Vagina (tissue), 2 donors: ENCODE data around the gene FAM50A. TPM values are rescaled to one million over a fixed set of nuclear protein-coding genes. Genes with fewer than 3 reads are reported as not detected.

Experiments used
- DNase-seq, 2 donors: peaks; one replicate each; pipeline ENCODE4 v3.0.0-alpha.2; 2017; ENCODE audit errors: extremely low spot score in 2 of 2
- H3K27ac ChIP-seq: fragments of 200-600 bp; sonication (generic); one replicate; pipeline ENCODE4 v1.5.1; 2019
- H3K27me3 ChIP-seq: fragments of 200-600 bp; sonication (generic); one replicate; pipeline ENCODE4 v1.5.1; 2019
- H3K36me3 ChIP-seq, 2 donors: fragments of 200-600 bp; sonication (generic); one replicate each; pipeline ENCODE4 v1.5.1; 2017 to 2019
- H3K4me1 ChIP-seq: fragments of 200-600 bp; sonication (generic); one replicate; pipeline ENCODE4 v1.5.1; 2019
- H3K4me3 ChIP-seq, 2 donors: fragments of 200-600 bp; sonication (generic); 1 replicate in 1 of 2; 2 replicates in 1 of 2; pipeline ENCODE4 v1.5.1; 2016 to 2019
- H3K9me3 ChIP-seq: fragments of 200-600 bp; sonication (generic); one replicate; pipeline ENCODE4 v1.5.1; 2019
- POLR2A ChIP-seq, 2 donors: fragments of 450-650 bp; IDR thresholded peaks; one replicate each; pipeline ENCODE4 v1.6.1; 2017; ENCODE audit warnings: antibody characterized with exemption in 2 of 2, mild to moderate bottlenecking in 2 of 2, moderate library complexity in 2 of 2
- POLR2AphosphoS5 ChIP-seq, 2 donors: sonication (generic); formaldehyde crosslinking; IDR thresholded peaks; one replicate each; pipeline ENCODE4 v1.9.0; 2017; ENCODE audit warnings: antibody characterized with exemption in 2 of 2, mild to moderate bottlenecking in 2 of 2, low read depth in 1 of 2; ENCODE audit not compliant: insufficient read depth in 1 of 2
- intact Hi-C: fragments of 100-400 bp; cut with DNase I; formaldehyde crosslinking; loops from one replicate; pipeline ENCODE4 v1.15.1; 2023
- total RNA-seq: library from RNA; depleted of rRNA; stranded (reverse); fragments of >200 nt; gene quantifications from one replicate; pipeline ENCODE4 v1.2.3, GENCODE V29; 2016
- TF ChIP-seq, protein P1 (sequence below), 3 experiments: fragments of 450-650 bp in 2 of 3; fragments of 200-600 bp in 1 of 3; sonication (generic) in 1 of 3; IDR thresholded peaks; one replicate each; pipeline ENCODE4 v1.5.1; 2017 to 2019; ENCODE audit warnings: antibody characterized with exemption in 3 of 3, mild to moderate bottlenecking in 2 of 3, moderate library complexity in 2 of 3

FAM50A gene
- total RNA-seq, 1 donor from 2014 or later, result 33.6 TPM

DNA sequence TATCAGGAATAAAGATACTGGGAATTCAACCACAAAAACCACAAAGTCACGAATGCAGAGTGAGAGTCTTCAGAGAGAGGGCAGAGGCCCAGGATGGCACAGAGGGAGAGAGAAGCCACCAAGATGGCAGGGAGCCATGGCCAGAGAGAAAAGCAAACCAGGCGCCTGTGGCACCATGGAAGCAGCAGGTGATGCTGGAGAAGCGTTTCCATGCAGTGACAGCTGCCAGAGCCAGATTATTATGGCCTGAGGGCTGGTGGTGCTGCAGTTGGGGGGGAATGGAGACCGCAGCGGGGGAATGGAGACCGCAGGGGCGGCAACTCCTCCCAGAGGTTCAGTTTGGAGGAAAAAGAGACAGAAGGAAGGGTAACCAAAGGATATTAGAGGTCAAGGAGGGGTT is 26.8 kb upstream of the FAM50A start:
- H3K27me3 ChIP-seq, result no peaks in the 10 kb centered on the region
- H3K27ac ChIP-seq, result no peak overlapping the region
- TF ChIP-seq, protein P1, sequence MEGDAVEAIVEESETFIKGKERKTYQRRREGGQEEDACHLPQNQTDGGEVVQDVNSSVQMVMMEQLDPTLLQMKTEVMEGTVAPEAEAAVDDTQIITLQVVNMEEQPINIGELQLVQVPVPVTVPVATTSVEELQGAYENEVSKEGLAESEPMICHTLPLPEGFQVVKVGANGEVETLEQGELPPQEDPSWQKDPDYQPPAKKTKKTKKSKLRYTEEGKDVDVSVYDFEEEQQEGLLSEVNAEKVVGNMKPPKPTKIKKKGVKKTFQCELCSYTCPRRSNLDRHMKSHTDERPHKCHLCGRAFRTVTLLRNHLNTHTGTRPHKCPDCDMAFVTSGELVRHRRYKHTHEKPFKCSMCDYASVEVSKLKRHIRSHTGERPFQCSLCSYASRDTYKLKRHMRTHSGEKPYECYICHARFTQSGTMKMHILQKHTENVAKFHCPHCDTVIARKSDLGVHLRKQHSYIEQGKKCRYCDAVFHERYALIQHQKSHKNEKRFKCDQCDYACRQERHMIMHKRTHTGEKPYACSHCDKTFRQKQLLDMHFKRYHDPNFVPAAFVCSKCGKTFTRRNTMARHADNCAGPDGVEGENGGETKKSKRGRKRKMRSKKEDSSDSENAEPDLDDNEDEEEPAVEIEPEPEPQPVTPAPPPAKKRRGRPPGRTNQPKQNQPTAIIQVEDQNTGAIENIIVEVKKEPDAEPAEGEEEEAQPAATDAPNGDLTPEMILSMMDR (IDR thresholded peaks at IDR 0.05), result no peak
- no peak for TF ChIP-seq POLR2A (IDR thresholded peaks at IDR 0.05)
- TF ChIP-seq POLR2AphosphoS5 (IDR thresholded peaks at IDR 0.05; ENCODE audit: insufficient read depth in 1 of 2, low read depth in 1 of 2), result no peak
- no peaks in the 10 kb centered on the region for H3K36me3 ChIP-seq
- intact Hi-C loops, result no loop called here
- no peak overlapping the region for H3K4me3 ChIP-seq
- H3K9me3 ChIP-seq, result no peaks in the 10 kb centered on the region
- DNase-seq, result no peak
- H3K4me1 ChIP-seq, result peaks cover 9% of the 10 kb centered on the region

DNA sequence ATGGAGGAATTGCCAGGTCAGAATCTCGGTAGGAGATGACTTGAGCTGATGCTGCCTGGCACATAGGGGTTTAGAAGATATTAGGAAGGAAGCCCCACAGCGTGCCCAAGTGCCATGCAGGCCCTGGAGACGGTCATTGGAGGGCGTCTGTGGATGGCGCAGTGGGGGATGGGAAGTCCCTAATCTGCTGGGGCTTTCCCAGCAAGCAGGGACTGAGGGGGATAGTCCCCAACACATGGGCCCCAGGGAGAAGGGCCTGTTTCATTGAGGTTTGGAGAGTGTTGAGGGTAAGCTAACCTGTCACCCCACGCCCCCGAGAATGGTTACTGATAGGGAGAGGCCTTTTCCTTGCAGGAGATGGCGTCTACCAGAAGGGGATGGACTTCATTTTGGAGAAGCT is 24.8 kb upstream of the FAM50A start:
- Histone ChIP-seq H3K9me3 (no peaks in the 10 kb centered on the region), H3K36me3 (no peaks in the 10 kb centered on the region), H3K27me3 (no peaks in the 10 kb centered on the region), H3K4me1 (no peaks in the 10 kb centered on the region), H3K4me3 (no peak overlapping the region), H3K27ac (no peak overlapping the region)
- intact Hi-C loops, result no loop called here
- DNase-seq, result no peak
- TF ChIP-seq, protein P1 (IDR thresholded peaks at IDR 0.05), result no peak

DNA sequence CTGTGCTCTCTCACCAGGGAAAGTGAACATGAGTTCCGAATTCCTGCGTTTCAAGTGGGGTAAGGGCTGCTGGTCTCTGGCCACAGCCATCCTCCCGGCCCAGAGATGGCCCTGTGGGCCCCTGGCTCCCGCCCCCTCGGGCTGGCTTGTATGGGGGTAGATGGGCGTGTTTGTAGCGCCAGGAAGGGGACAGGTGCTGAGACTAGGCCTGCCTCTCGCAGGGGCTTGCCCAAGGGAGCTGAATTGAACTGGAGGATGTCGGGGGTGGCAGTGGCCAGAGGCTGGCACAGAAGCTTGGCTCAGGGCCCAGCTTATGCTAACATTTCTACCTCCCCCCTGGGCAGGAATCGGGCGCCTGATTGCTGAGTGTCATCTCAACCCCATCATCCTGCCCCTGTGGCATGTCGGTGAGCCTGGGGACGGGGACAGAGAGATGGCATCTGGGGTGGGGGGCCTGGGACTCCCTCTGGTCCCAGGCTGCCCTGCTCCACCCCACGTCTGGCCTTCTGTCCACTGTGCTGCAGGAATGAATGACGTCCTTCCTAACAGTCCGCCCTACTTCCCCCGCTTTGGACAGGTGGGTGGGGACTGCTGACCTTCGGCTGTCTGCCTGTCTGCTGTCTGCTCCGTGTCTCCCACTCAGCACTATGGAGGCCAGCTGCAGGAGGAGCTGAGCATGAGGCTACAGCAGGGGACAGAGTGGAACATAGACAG is 24.1 kb upstream of the FAM50A start:
- H3K4me1 ChIP-seq, result no peaks in the 10 kb centered on the region
- DNase-seq, result no peak
- no peaks in the 10 kb centered on the region for H3K36me3 ChIP-seq
- H3K9me3 ChIP-seq, result no peaks in the 10 kb centered on the region
- TF ChIP-seq, protein P1 (IDR thresholded peaks at IDR 0.05), result no peak
- TF ChIP-seq POLR2A (IDR thresholded peaks at IDR 0.05), result no peak
- no peak for TF ChIP-seq POLR2AphosphoS5 (IDR thresholded peaks at IDR 0.05; ENCODE audit: insufficient read depth in 1 of 2, low read depth in 1 of 2)
- no peaks in the 10 kb centered on the region for H3K27me3 ChIP-seq
- intact Hi-C loops, result no loop called here
- H3K27ac ChIP-seq, result no peak overlapping the region
- H3K4me3 ChIP-seq, result no peak overlapping the region

DNA sequence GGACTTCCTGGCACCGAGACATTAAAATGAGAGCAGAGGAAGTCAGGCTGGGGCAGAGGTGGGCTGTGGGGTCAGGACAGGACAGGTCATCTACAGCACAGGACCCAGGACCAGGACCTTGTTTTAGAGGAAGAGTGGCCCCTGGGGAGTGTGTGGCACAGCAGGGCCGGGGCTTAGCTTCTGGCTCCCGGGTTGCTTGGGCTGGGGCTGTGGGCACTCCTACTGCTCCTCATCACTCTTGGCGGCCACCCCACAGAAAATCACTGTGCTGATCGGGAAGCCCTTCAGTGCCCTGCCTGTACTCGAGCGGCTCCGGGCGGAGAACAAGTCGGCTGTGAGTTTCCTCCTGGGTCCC is 23.6 kb upstream of the FAM50A start:
- Histone ChIP-seq H3K9me3 (no peaks in the 10 kb centered on the region), H3K36me3 (no peaks in the 10 kb centered on the region), H3K27me3 (no peaks in the 10 kb centered on the region), H3K27ac (no peak overlapping the region), H3K4me1 (no peaks in the 10 kb centered on the region), H3K4me3 (no peak overlapping the region)
- TF ChIP-seq, protein P1 (IDR thresholded peaks at IDR 0.05), result no peak
- TF ChIP-seq POLR2AphosphoS5 (IDR thresholded peaks at IDR 0.05; ENCODE audit: insufficient read depth in 1 of 2, low read depth in 1 of 2), result no peak
- no peak for TF ChIP-seq POLR2A (IDR thresholded peaks at IDR 0.05)
- intact Hi-C loops, result no loop called here
- no peak for DNase-seq

DNA sequence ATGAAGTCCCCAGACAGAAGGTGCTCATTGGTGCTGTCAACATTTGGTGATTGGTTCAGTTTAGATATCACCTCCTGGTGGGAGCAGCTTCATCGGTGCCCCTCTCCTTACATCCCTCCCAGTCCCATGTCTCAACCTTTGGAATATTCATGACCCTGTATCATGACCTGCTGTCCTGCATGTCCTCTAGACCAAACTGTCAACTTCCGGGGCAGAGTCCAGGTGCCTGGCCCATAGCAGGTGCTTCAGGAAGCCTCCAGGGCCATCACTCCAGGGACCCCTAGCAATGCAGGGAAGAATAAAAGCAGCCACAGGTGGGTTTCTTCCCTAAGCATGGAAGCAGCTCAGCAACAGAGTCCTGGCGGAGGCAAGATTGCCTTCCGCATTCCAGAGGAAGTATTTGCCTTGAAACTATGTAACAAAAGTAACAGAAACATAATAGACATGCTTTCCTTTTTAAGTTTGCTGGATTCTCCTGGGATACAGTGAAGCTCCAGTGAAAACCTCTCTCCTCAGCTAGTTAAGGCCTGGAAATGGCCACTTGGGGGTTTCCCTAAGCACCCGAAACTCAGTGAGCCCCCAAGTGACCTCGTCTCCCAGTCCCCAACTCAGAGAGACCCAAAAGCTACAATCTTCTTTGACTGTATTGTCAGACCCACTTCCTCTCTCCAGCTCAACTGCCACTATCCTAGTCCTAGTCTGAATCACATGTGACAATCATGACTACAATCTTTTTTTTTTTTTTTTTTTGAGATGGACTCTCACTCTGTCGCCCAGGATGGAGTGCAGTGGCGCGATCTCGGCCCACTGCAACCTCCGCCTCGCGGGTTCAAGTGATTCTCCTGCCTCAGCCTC is 16.8 kb upstream of the FAM50A start:
- no peak overlapping the region for H3K27ac ChIP-seq

More for the DNA sequence above, 16.8 kb upstream of the FAM50A start:
- Histone ChIP-seq H3K27me3 (no peaks in the 10 kb centered on the region), H3K9me3 (no peaks in the 10 kb centered on the region), H3K36me3 (no peaks in the 10 kb centered on the region), H3K4me1 (peaks cover 6% of the 10 kb centered on the region), H3K4me3 (no peak overlapping the region)
- no peak for DNase-seq
- no peak for TF ChIP-seq POLR2A (IDR thresholded peaks at IDR 0.05)
- TF ChIP-seq POLR2AphosphoS5 (IDR thresholded peaks at IDR 0.05; ENCODE audit: insufficient read depth in 1 of 2, low read depth in 1 of 2), result no peak
- TF ChIP-seq, protein P1 (IDR thresholded peaks at IDR 0.05), result no peak
- intact Hi-C loops, result no loop called here
